DND-41 (cell line): ENCODE measurements around the gene PLCD1.

Experiments used
- CTCF ChIP-seq: IDR thresholded peaks from 2 replicates; pipeline ENCODE4 v1.5.1; 2012; ENCODE audit warnings: borderline replicate concordance, low read length, moderate library complexity, mild to moderate bottlenecking; ENCODE audit not compliant: poor library complexity, severe bottlenecking; ENCODE audit errors: extremely low read depth
- EZH2 ChIP-seq: IDR thresholded peaks from 3 replicates; pipeline ENCODE4 v1.6.1; 2012; ENCODE audit warnings: borderline replicate concordance, low read depth, mild to moderate bottlenecking, moderate library complexity, low read length, inconsistent platforms; ENCODE audit not compliant: severe bottlenecking

GRCh38 chr3:37987751-37988179, 41.7 kb downstream of the PLCD1 start:
- TF ChIP-seq CTCF, result no peak
- no peak for TF ChIP-seq EZH2
